BE2C (cell line): Measurements from ENCODE around the gene ZDHHC22.

ENCODE experiments used
- DNase-seq: peaks from one replicate; pipeline ENCODE4 v3.0.0-alpha.2; 2020
- H3K27me3 ChIP-seq: fragments of 250-450 bp; sonication (Bioruptor Pico); 2 replicates; pipeline ENCODE4 v1.5.1; 2020; ENCODE audit warnings: mild to moderate bottlenecking
- H3K36me3 ChIP-seq: fragments of 250-450 bp; sonication (Bioruptor Pico); 2 replicates; pipeline ENCODE4 v1.5.1; 2020; ENCODE audit warnings: mild to moderate bottlenecking
- H3K4me1 ChIP-seq: fragments of 250-450 bp; sonication (Bioruptor Pico); 2 replicates; pipeline ENCODE4 v1.5.1; 2020
- H3K4me3 ChIP-seq: 2 replicates; pipeline ENCODE4 v1.5.1; 2011; ENCODE audit warnings: low read depth, low read length
- H3K9me3 ChIP-seq: fragments of 250-450 bp; sonication (Bioruptor Pico); 2 replicates; pipeline ENCODE4 v1.5.1; 2020
- TF ChIP-seq, protein P1 (sequence below): IDR thresholded peaks from 2 replicates; pipeline ENCODE4 v1.5.1; 2012; ENCODE audit warnings: mild to moderate bottlenecking, low read depth, low read length

ZDHHC22 gene

DNA sequence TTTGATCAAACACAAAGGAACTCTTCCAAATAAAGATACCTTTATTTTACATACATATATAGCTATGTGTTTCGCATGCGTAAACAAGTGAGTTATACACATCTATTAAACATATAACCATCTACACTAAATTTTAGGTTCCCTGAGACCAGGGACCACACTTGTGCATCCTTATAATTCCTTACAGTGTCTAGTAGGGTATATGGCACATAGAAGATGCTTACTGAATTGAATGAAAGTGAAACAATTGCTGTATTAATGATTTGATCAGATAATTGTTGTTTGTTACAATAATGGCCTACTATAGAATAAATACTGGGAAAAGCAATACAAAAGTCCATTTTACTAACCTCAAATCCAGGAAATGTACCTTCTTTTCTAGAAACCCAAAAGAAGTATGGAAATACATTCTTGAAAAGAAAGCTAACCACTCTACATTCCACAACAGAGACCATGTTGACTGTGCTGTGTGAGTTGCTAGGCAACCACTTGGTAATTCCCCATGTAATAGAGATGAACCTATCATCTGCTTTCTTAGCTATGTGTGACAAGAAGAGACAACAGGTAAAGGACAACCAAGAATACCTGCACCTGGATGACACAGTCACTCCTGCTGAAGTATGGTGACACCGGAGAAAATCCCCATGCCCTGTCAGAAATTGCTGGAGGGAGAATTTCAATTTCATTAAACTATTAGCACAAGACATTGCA lies 55.4 kb downstream of the ZDHHC22 start:
- H3K4me3 ChIP-seq, result no peak overlapping the region
- no peak for DNase-seq
- TF ChIP-seq, protein P1, sequence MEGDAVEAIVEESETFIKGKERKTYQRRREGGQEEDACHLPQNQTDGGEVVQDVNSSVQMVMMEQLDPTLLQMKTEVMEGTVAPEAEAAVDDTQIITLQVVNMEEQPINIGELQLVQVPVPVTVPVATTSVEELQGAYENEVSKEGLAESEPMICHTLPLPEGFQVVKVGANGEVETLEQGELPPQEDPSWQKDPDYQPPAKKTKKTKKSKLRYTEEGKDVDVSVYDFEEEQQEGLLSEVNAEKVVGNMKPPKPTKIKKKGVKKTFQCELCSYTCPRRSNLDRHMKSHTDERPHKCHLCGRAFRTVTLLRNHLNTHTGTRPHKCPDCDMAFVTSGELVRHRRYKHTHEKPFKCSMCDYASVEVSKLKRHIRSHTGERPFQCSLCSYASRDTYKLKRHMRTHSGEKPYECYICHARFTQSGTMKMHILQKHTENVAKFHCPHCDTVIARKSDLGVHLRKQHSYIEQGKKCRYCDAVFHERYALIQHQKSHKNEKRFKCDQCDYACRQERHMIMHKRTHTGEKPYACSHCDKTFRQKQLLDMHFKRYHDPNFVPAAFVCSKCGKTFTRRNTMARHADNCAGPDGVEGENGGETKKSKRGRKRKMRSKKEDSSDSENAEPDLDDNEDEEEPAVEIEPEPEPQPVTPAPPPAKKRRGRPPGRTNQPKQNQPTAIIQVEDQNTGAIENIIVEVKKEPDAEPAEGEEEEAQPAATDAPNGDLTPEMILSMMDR, result no peak
- H3K4me1 ChIP-seq, result no peaks in the 10 kb centered on the region
- H3K9me3 ChIP-seq, result peaks cover 2% of the 10 kb centered on the region; the same call in 1 of the 2 replicates
- H3K27me3 ChIP-seq, result no peaks in the 10 kb centered on the region
- H3K36me3 ChIP-seq, result no peaks in the 10 kb centered on the region

DNA sequence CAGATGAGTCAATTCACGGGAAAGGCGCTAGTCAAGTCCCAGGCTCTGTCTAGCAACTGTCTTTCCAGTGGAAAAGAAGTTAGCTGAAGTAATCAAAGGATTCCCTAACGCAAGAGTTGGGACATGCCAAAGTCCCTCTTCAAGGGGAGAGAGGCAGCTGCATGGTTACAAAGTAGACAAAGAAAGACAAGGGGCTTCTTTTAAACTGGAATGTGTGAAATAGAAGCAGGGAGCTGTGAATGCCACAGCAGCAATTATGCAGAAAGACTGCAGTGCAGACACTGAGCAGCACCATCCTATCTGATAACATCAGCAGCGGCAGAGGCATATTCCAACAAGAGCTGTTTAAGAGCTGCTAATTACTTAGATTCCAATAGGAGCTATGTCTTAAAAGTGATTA lies 56.1 kb downstream of the ZDHHC22 start:
- H3K9me3 ChIP-seq, result no peaks in the 10 kb centered on the region
- no peaks in the 10 kb centered on the region for H3K36me3 ChIP-seq
- DNase-seq, result no peak
- TF ChIP-seq, protein P1, result no peak
- H3K4me3 ChIP-seq, result no peak overlapping the region
- H3K27me3 ChIP-seq, result no peaks in the 10 kb centered on the region
- no peaks in the 10 kb centered on the region for H3K4me1 ChIP-seq

DNA sequence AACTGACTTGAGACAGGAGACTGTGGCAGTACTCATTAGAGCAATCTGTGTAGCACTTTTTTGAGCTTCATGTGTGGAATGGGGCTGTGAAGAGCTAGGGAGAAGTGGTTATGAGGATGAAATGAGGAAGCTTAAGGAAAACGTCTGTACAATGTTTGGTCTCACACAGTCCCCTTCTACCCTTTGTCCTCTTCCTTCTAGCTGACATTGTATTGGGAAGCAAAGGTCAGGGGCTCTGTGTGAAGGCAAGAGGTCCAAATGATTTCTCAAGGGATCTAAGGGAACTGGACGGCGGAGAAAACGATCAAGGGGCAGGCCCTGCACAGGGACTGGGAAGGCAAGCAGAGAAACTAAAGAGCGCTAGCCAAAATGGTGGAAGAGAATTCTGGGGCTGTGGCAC lies 56.6 kb downstream of the ZDHHC22 start:
- no peaks in the 10 kb centered on the region for H3K36me3 ChIP-seq
- no peak for DNase-seq
- no peaks in the 10 kb centered on the region for H3K4me1 ChIP-seq
- TF ChIP-seq, protein P1, result no peak
- no peaks in the 10 kb centered on the region for H3K9me3 ChIP-seq
- no peak overlapping the region for H3K4me3 ChIP-seq
- no peaks in the 10 kb centered on the region for H3K27me3 ChIP-seq

DNA sequence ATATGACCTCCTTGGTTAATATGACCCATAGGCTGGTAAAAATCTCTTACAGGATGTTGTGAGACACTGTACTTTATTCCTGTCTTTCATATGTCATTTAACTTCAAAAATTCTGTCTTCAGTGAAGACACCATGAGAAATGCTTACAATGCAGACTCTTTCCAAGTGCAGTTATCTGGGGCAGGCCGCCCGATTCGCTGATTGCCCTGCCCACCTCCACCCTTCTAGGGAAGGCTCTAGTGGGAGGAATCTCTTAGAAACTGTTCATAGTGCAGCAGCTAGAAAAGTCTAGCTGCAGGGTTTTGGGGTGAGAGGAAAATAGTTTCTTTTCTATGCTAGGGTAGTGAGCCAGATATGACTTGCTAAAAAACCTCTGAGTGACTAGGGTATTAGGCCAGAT lies 58.5 kb downstream of the ZDHHC22 start:
- H3K4me1 ChIP-seq, result no peaks in the 10 kb centered on the region
- no peak overlapping the region for H3K4me3 ChIP-seq
- no peaks in the 10 kb centered on the region for H3K9me3 ChIP-seq
- TF ChIP-seq, protein P1, result no peak
- no peaks in the 10 kb centered on the region for H3K36me3 ChIP-seq
- H3K27me3 ChIP-seq, result no peaks in the 10 kb centered on the region
- DNase-seq, result no peak

DNA sequence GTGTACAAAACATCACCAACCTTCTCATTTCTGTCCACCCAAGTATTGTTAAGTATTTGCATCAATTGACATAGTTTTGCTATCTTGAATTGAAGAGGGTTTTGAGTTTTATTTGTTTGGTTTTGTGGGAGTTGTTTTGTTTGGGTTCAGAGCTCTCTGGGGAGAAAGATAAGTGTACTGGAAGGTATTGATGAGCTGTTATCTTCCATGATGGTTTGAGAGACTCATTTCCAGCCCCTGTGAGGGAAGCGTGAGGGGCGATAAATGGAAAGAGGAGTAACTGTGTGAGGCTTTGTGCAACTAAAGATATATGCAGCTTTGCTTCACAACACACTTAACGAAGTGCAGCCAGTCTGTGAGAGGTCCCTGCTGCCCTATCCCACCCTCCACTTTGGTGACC lies 59.2 kb downstream of the ZDHHC22 start:
- no peaks in the 10 kb centered on the region for H3K9me3 ChIP-seq
- no peaks in the 10 kb centered on the region for H3K27me3 ChIP-seq
- no peaks in the 10 kb centered on the region for H3K36me3 ChIP-seq
- no peak overlapping the region for H3K4me3 ChIP-seq
- TF ChIP-seq, protein P1, result no peak
- H3K4me1 ChIP-seq, result no peaks in the 10 kb centered on the region
- DNase-seq, result no peak
